ENCODE results near the gene PEAK3. TPM values are rescaled to one million over a fixed set of nuclear protein-coding genes. Genes with fewer than 3 reads are reported as not detected.

Gene PEAK3
- total and polyA plus RNA-seq, 7 donors, result 0.01 to 0.20 (median 0.13) TPM; not detected in 1

- no peak for DNase-seq
- peak in 2 of 4 donors; percentile 1 to 15 for ATAC-seq
Observed at GRCh38 chr19:2247433-2248101, 34.4 kb downstream of the PEAK3 start.

GRCh38 chr19:2246801-2247361 lies 35.1 kb downstream of the PEAK3 start:
- Histone ChIP-seq H3K27me3 (ENCODE audit: insufficient read depth in 3 of 3, low read length in 2 of 3) (peaks cover 0 to 8% (median 0%) of the 10 kb centered on the region in 3 donors), H3K4me1 (peaks cover 39% of the 10 kb centered on the region), H3K36me3 (ENCODE audit: insufficient read depth in 1 of 2, low read depth in 1 of 2) (peaks cover 11 to 51% of the 10 kb centered on the region in 2 donors), H3K27ac (peak overlapping the region; percentile 85), H3K9me3 (no peaks in the 10 kb centered on the region), H3K4me3 (no peak overlapping the region)
- ATAC-seq (peak; percentile 61 to 78 (median 73)), DNase-seq (peak; percentile 73 to 91)
- TF ChIP-seq CTCF (IDR thresholded peaks at IDR 0.05), result no peak
- intact Hi-C loops (cut with DNase I), result no loop called here
- whole genome bisulfite sequencing, 3 donors, result 65 to 71% (median 66%) methylated on average over 26 of the region's 26 CpGs

More at GRCh38 chr19:2247433-2248101, 34.4 kb downstream of the PEAK3 start:
- H3K4me3 ChIP-seq, result no peak overlapping the region
- H3K36me3 ChIP-seq (ENCODE audit: insufficient read depth in 1 of 2, low read depth in 1 of 2), result peaks cover 11 to 58% of the 10 kb centered on the region in 2 donors
- WGBS, 3 donors, result 71 to 78% (median 73%) methylated on average over 15 to 28 of the region's 28 CpGs
- peaks cover 32% of the 10 kb centered on the region for H3K4me1 ChIP-seq
- no peaks in the 10 kb centered on the region for H3K9me3 ChIP-seq
- peak overlapping the region; percentile 85 for H3K27ac ChIP-seq
- H3K27me3 ChIP-seq (ENCODE audit: insufficient read depth in 3 of 3, low read length in 2 of 3), result peaks cover 0 to 13% (median 0%) of the 10 kb centered on the region in 3 donors
- TF ChIP-seq CTCF (IDR thresholded peaks at IDR 0.05), result no peak
- intact Hi-C loops (cut with DNase I), result no loop called here

- Histone ChIP-seq H3K4me1 (peaks cover 47% of the 10 kb centered on the region), H3K27me3 (ENCODE audit: insufficient read depth in 3 of 3, low read length in 2 of 3) (peaks cover 0 to under 1% (median 0%) of the 10 kb centered on the region in 3 donors)
- 89 to 96% (median 90%) methylated on average over 20 to 25 of the region's 25 CpGs for WGBS, 3 donors
Observed at GRCh38 chr19:2246014-2246620, 35.9 kb downstream of the PEAK3 start.

GRCh38 chr19:2245273-2245672 lies 36.7 kb downstream of the PEAK3 start:
- Histone ChIP-seq H3K4me1 (peaks cover 49% of the 10 kb centered on the region), H3K4me3 (no peak overlapping the region), H3K36me3 (ENCODE audit: insufficient read depth in 1 of 2, low read depth in 1 of 2) (peaks cover 11 to 47% of the 10 kb centered on the region in 2 donors), H3K9me3 (no peaks in the 10 kb centered on the region), H3K27me3 (ENCODE audit: insufficient read depth in 3 of 3, low read length in 2 of 3) (no peaks in the 10 kb centered on the region), H3K27ac (no peak overlapping the region)
- intact Hi-C loops (cut with DNase I), result no loop called here
- no peak for TF ChIP-seq CTCF (IDR thresholded peaks at IDR 0.05)
- DNase-seq, result no peak
- 92 to 97% (median 95%) methylated on average over 13 to 15 of the region's 15 CpGs for WGBS, 3 donors
- no peak for ATAC-seq

More at GRCh38 chr19:2246014-2246620, 35.9 kb downstream of the PEAK3 start:
- Histone ChIP-seq H3K36me3 (ENCODE audit: insufficient read depth in 1 of 2, low read depth in 1 of 2) (peaks cover 11 to 47% of the 10 kb centered on the region in 2 donors), H3K9me3 (no peaks in the 10 kb centered on the region), H3K4me3 (no peak overlapping the region), H3K27ac (no peak overlapping the region)
- ATAC-seq, result no peak
- intact Hi-C loops (cut with DNase I), result no loop called here
- no peak for DNase-seq
- TF ChIP-seq CTCF (IDR thresholded peaks at IDR 0.05), result no peak
